B cell (primary cell): ENCODE data around the gene IGSF3. TPM values are rescaled to one million over a fixed set of nuclear protein-coding genes. Genes with fewer than 3 reads are reported as not detected.

Experiments used
- ATAC-seq: fragments of 200-7000 bp; cut with Tn5 transposase; one replicate; pipeline ENCODE4 v1.10.0; 2021; ENCODE audit warnings: low read depth, mild to moderate bottlenecking, moderate number of reproducible peaks, moderate library complexity
- CTCF ChIA-PET: fragments of 350-600 bp; sonication (Branson Sonifier 250); formaldehyde crosslinking; loops from one replicate; lab custom pipeline; 2021; ENCODE audit warnings: antibody characterized with exemption, inconsistent platforms; lab: Charles Lee
- POLR2A ChIA-PET: fragments of 350-600 bp; sonication (Branson Sonifier 250); formaldehyde crosslinking; loops from one replicate; lab custom pipeline; 2021; ENCODE audit warnings: antibody characterized with exemption; lab: Charles Lee
- DNase-seq: peaks from one replicate; pipeline ENCODE4 v3.0.0; 2013
- H2AFZ ChIP-seq: 2 replicates; pipeline ENCODE4 v1.6.1; 2012; ENCODE audit warnings: mild to moderate bottlenecking, low read depth, low read length; ENCODE audit not compliant: insufficient read depth, poor library complexity, severe bottlenecking
- H3K27ac ChIP-seq, 2 donors: 1 replicate in 1 of 2; 2 replicates in 1 of 2; pipeline ENCODE4 v1.5.1; 2012 to 2013; ENCODE audit warnings: low read length in 2 of 2, mild to moderate bottlenecking in 2 of 2, moderate library complexity in 1 of 2
- H3K27me3 ChIP-seq, 4 experiments: fragments of 200-600 bp in 1 of 4; sonication (generic) in 1 of 4; replicated peaks in 1 of 4; 1 replicate in 2 of 4; 2 replicates in 2 of 4; pipeline versions ENCODE4 v1.6.1 to v1.7.0; 2013 to 2016; ENCODE audit warnings: low read length in 3 of 4, mild to moderate bottlenecking in 2 of 4, mixed read lengths in 1 of 4, moderate library complexity in 1 of 4; ENCODE audit not compliant: insufficient read depth in 4 of 4, control insufficient read depth in 3 of 4; ENCODE audit errors: control extremely low read depth in 1 of 4
- H3K36me3 ChIP-seq, 2 experiments: replicated peaks in 1 of 2; 1 replicate in 1 of 2; 2 replicates in 1 of 2; pipeline versions ENCODE4 v1.6.1 to v1.7.1; 2013; ENCODE audit warnings: low read length in 1 of 2; ENCODE audit not compliant: insufficient read depth in 2 of 2, control insufficient read depth in 1 of 2; ENCODE audit errors: control extremely low read depth in 1 of 2, extremely low read depth in 1 of 2
- H3K4me1 ChIP-seq, 2 donors: fragments of 200-600 bp in 1 of 2; sonication (generic) in 1 of 2; 1 replicate in 1 of 2; 2 replicates in 1 of 2; pipeline versions ENCODE4 v1.5.1 to v1.6.1; 2013 to 2017; ENCODE audit warnings: low read length in 2 of 2; ENCODE audit not compliant: control insufficient read depth in 2 of 2, insufficient read depth in 2 of 2
- H3K4me2 ChIP-seq: replicated peaks from 2 replicates; pipeline ENCODE3; 2012; ENCODE audit warnings: mild to moderate bottlenecking, low read depth, low read length; ENCODE audit not compliant: poor library complexity, severe bottlenecking
- H3K4me3 ChIP-seq, 5 experiments: fragments of 200-600 bp in 1 of 5; sonication (generic) in 1 of 5; 1 replicate in 3 of 5; 2 replicates in 2 of 5; pipeline versions ENCODE4 v1.5.1 to v1.7.0; 2011 to 2016; ENCODE audit warnings: low read length in 4 of 5, mild to moderate bottlenecking in 4 of 5, low read depth in 2 of 5, control low read depth in 1 of 5, moderate library complexity in 1 of 5; ENCODE audit not compliant: insufficient read depth in 1 of 5; ENCODE audit errors: control extremely low read depth in 1 of 5, extremely low read depth in 1 of 5
- H3K79me2 ChIP-seq: fragments of 200-600 bp; sonication (generic); one replicate; pipeline ENCODE4 v1.6.0; 2016; ENCODE audit warnings: low read length; ENCODE audit not compliant: control insufficient read depth, insufficient read depth
- H3K9ac ChIP-seq: fragments of 200-600 bp; sonication (generic); 2 replicates; pipeline ENCODE4 v1.6.1; 2017; ENCODE audit warnings: mild to moderate bottlenecking, low read length, moderate library complexity
- H3K9me3 ChIP-seq, 3 donors: one replicate each; pipeline versions ENCODE4 v1.6.1 to v1.7.1; 2013; ENCODE audit warnings: low read length in 2 of 3; ENCODE audit not compliant: control insufficient read depth in 2 of 3, insufficient read depth in 1 of 3; ENCODE audit errors: control extremely low read depth in 1 of 3
- H4K20me1 ChIP-seq: 2 replicates; pipeline ENCODE4 v1.6.0; 2012; ENCODE audit warnings: mild to moderate bottlenecking, low read length; ENCODE audit not compliant: insufficient read depth, control insufficient read depth, poor library complexity, severe bottlenecking
- H3K27ac Mint-ChIP-seq: one replicate; pipeline ENCODE4 v1.8.0; 2021; ENCODE audit warnings: mixed read lengths
- H3K27me3 Mint-ChIP-seq: one replicate; pipeline ENCODE4 v1.8.0; 2021; ENCODE audit warnings: mixed read lengths
- H3K4me1 Mint-ChIP-seq: one replicate; pipeline ENCODE4 v1.8.0; 2021; ENCODE audit warnings: mixed read lengths
- H3K4me3 Mint-ChIP-seq: one replicate; pipeline ENCODE4 v1.8.0; 2021; ENCODE audit warnings: mixed read lengths
- H3K9me3 Mint-ChIP-seq: one replicate; pipeline ENCODE4 v1.8.0; 2022; ENCODE audit warnings: mixed read lengths; ENCODE audit not compliant: insufficient read depth
- EZH2 ChIP-seq: IDR thresholded peaks from 2 replicates; pipeline ENCODE4 v1.6.1; 2012; ENCODE audit warnings: borderline replicate concordance, low read depth, mild to moderate bottlenecking, moderate library complexity, low read length; ENCODE audit not compliant: insufficient read depth, poor library complexity, severe bottlenecking
- WGBS: methylation state at CpG from one replicate; pipeline ENCODE4 v1.1.5; 2013; ENCODE audit warnings: missing lambda C conversion rate; ENCODE audit not compliant: insufficient coverage; 5-methylcytosine and 5-hydroxymethylcytosine counted together
- intact Hi-C: fragments of 100-400 bp; cut with micrococcal nuclease; formaldehyde crosslinking; loops from one replicate; pipeline ENCODE4 v1.10.0; 2022
- polyA plus RNA-seq: library from polyadenylated mRNA; depleted of rRNA; stranded (reverse); fragments of >200 nt; gene quantifications from 2 replicates; pipeline ENCODE4 v1.2.3, GENCODE V29; 2012
- total RNA-seq, 2 donors: library from RNA; stranded (reverse); fragments of 120-200 nt in 1 of 2; gene quantifications; 1 replicate in 1 of 2; 2 replicates in 1 of 2; pipeline versions ENCODE4 v1.2.3 to v1.2.4, GENCODE V29; 2013 to 2022
- TF ChIP-seq, protein P1 (sequence below): fragments of 200-600 bp; IDR thresholded peaks from one replicate; pipeline ENCODE4 v1.8.0; 2022; ENCODE audit warnings: antibody characterized with exemption, mild to moderate bottlenecking

The IGSF3 gene
- total and polyA plus RNA-seq, 2 donors (not counting 1 experiment from before 2014, with no cell fraction given), result 0.49 TPM; not detected in 1

GRCh38 chr1:116699605-116700004 is 32.1 kb upstream of the IGSF3 start:
- Mint-ChIP-seq H3K9me3 (peaks cover 3% of the 10 kb centered on the region), H3K4me1 (no peaks in the 10 kb centered on the region), H3K27me3 (no peaks in the 10 kb centered on the region), H3K4me3 (no peak overlapping the region), H3K27ac (no peak overlapping the region)
- H3K79me2 ChIP-seq, result no peaks in the 10 kb centered on the region
- no peaks in the 10 kb centered on the region for H3K27me3 ChIP-seq
- H2AFZ ChIP-seq, result no peak overlapping the region
- H3K4me3 ChIP-seq, result no peak overlapping the region
- ChIA-PET CTCF (interaction anchor here (0.7 kb wide), 1 partner anchor 353 kb away, joined by 5 read pairs; no protein-coding TSS in a partner anchor), POLR2A (no interaction called here)
- ATAC-seq (no peak), DNase-seq (no peak)
- no peaks in the 10 kb centered on the region for H3K36me3 ChIP-seq
- H3K9me3 ChIP-seq, result no peaks in the 10 kb centered on the region
- H3K9ac ChIP-seq, result no peak overlapping the region
- TF ChIP-seq, protein P1, sequence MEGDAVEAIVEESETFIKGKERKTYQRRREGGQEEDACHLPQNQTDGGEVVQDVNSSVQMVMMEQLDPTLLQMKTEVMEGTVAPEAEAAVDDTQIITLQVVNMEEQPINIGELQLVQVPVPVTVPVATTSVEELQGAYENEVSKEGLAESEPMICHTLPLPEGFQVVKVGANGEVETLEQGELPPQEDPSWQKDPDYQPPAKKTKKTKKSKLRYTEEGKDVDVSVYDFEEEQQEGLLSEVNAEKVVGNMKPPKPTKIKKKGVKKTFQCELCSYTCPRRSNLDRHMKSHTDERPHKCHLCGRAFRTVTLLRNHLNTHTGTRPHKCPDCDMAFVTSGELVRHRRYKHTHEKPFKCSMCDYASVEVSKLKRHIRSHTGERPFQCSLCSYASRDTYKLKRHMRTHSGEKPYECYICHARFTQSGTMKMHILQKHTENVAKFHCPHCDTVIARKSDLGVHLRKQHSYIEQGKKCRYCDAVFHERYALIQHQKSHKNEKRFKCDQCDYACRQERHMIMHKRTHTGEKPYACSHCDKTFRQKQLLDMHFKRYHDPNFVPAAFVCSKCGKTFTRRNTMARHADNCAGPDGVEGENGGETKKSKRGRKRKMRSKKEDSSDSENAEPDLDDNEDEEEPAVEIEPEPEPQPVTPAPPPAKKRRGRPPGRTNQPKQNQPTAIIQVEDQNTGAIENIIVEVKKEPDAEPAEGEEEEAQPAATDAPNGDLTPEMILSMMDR, result no peak
- TF ChIP-seq EZH2, result no peak
- no peaks in the 10 kb centered on the region for H4K20me1 ChIP-seq
- H3K27ac ChIP-seq, result no peak overlapping the region
- intact Hi-C loops, result no loop called here
- no peaks in the 10 kb centered on the region for H3K4me1 ChIP-seq
- H3K4me2 ChIP-seq, result no peak overlapping the region

DNA sequence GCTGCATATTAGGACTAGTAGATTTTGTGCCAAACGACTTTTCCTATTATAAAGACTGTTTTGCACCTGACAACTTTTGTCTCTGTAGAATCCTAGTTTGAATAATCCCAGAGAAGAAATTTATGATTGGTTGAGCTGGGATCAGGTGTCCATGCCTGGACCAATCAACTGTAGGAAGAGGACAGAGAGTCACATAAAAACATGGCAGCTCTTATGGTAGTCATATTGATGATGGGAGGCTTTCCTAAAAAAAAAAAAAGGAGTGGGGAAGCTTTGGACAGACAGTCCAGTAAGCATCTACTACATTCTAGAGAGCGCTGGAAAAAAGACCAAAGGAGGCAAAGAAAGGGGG is 30.7 kb upstream of the IGSF3 start:
- intact Hi-C loops, result no loop called here
- H3K27ac ChIP-seq, result no peak overlapping the region
- no peak overlapping the region for H3K4me3 ChIP-seq
- ChIA-PET CTCF (no interaction called here), POLR2A (no interaction called here)
- H3K27me3 ChIP-seq, result no peaks in the 10 kb centered on the region
- Mint-ChIP-seq H3K27me3 (peaks cover 4% of the 10 kb centered on the region), H3K9me3 (peaks cover 5% of the 10 kb centered on the region), H3K4me1 (no peaks in the 10 kb centered on the region), H3K4me3 (no peak overlapping the region), H3K27ac (no peak overlapping the region)
- no peaks in the 10 kb centered on the region for H3K36me3 ChIP-seq
- TF ChIP-seq EZH2, result no peak
- TF ChIP-seq, protein P1, result no peak
- H3K79me2 ChIP-seq, result no peaks in the 10 kb centered on the region
- no peaks in the 10 kb centered on the region for H4K20me1 ChIP-seq
- ATAC-seq (no peak), DNase-seq (no peak)
- H3K4me2 ChIP-seq, result no peak overlapping the region
- no peak overlapping the region for H3K9ac ChIP-seq
- no peak overlapping the region for H2AFZ ChIP-seq
- no peaks in the 10 kb centered on the region for H3K4me1 ChIP-seq
- H3K9me3 ChIP-seq, result peaks cover 0 to 5% (median 0%) of the 10 kb centered on the region in 3 donors
- no CpG with 5 or more reads among the region's 2 CpGs for WGBS
